WTC11 (cell line): ENCODE results near the gene MORN1. TPM values are rescaled to one million over a fixed set of nuclear protein-coding genes. Genes with fewer than 3 reads are reported as not detected.

Experiments
- ATAC-seq: fragments of 200-7000 bp; cut with Tn5 transposase; 2 replicates; pipeline ENCODE4 v1.10.0; 2021; ENCODE audit warnings: mild to moderate bottlenecking, moderate library complexity
- CTCF ChIA-PET: fragments of 300-600 bp; sonication (Branson Sonifier 250); formaldehyde crosslinking; loops from one replicate; lab custom pipeline; 2021; ENCODE audit warnings: antibody characterized with exemption; lab: Charles Lee
- POLR2A ChIA-PET: fragments of 350-600 bp; sonication (Branson Sonifier 250); formaldehyde crosslinking; loops from one replicate; lab custom pipeline; 2021; ENCODE audit warnings: antibody characterized with exemption; lab: Charles Lee
- DNase-seq: peaks from one replicate; pipeline ENCODE4 v3.0.0; 2021; ENCODE audit warnings: low spot score
- H3K27ac Mint-ChIP-seq: 2 replicates; pipeline ENCODE4 v1.8.0; 2021; ENCODE audit warnings: mixed read lengths
- H3K27me3 Mint-ChIP-seq: 2 replicates; pipeline ENCODE4 v1.8.0; 2021; ENCODE audit warnings: low read depth, mild to moderate bottlenecking, moderate library complexity, mixed read lengths
- H3K36me3 Mint-ChIP-seq: 2 replicates; pipeline ENCODE4 v1.8.0; 2021; ENCODE audit warnings: mixed read lengths
- H3K4me1 Mint-ChIP-seq: 2 replicates; pipeline ENCODE4 v1.8.0; 2022; ENCODE audit warnings: mixed read lengths
- H3K4me3 Mint-ChIP-seq: 2 replicates; pipeline ENCODE4 v1.8.0; 2021; ENCODE audit warnings: mild to moderate bottlenecking, moderate library complexity, mixed read lengths
- H3K9me3 Mint-ChIP-seq: 2 replicates; pipeline ENCODE4 v1.8.0; 2021; ENCODE audit warnings: mixed read lengths
- ARID4B ChIP-seq: sonication (generic); formaldehyde crosslinking; IDR thresholded peaks from 2 replicates; pipeline ENCODE4 v1.8.0; 2023; ENCODE audit warnings: missing genetic modification reagents, mild to moderate bottlenecking, borderline replicate concordance
- E2F5 ChIP-seq: sonication (generic); formaldehyde crosslinking; IDR thresholded peaks from 2 replicates; pipeline ENCODE4 v1.8.1; 2022; ENCODE audit warnings: mild to moderate bottlenecking, moderate library complexity, missing genetic modification reagents
- EMX1 ChIP-seq: fragments of 250-450 bp; sonication (Bioruptor Pico); IDR thresholded peaks from 2 replicates; pipeline ENCODE4 v1.8.0; 2021; ENCODE audit warnings: mild to moderate bottlenecking
- ETV6 ChIP-seq: sonication (generic); formaldehyde crosslinking; IDR thresholded peaks from 2 replicates; pipeline ENCODE4 v1.8.1; 2022; ENCODE audit warnings: mild to moderate bottlenecking, missing genetic modification reagents
- GTF2I ChIP-seq: fragments of 250-450 bp; sonication (Bioruptor Pico); conservative IDR thresholded peaks from 2 replicates; pipeline ENCODE4 v1.4.0; 2021; ENCODE audit warnings: mild to moderate bottlenecking
- PREB ChIP-seq: sonication (generic); formaldehyde crosslinking; IDR thresholded peaks from 2 replicates; pipeline ENCODE4 v1.8.1; 2022; ENCODE audit warnings: mild to moderate bottlenecking, missing genetic modification reagents, moderate library complexity, borderline replicate concordance
- SMAD3 ChIP-seq: sonication (generic); formaldehyde crosslinking; IDR thresholded peaks from 2 replicates; pipeline ENCODE4 v1.8.0; 2022; ENCODE audit warnings: missing genetic modification reagents, mild to moderate bottlenecking, borderline replicate concordance
- STAT6 ChIP-seq: sonication (generic); formaldehyde crosslinking; conservative IDR thresholded peaks from 2 replicates; pipeline ENCODE4 v1.8.1; 2023; ENCODE audit warnings: mild to moderate bottlenecking, low read depth, missing genetic modification reagents, moderate library complexity
- TCF7 ChIP-seq: sonication (generic); formaldehyde crosslinking; IDR thresholded peaks from 2 replicates; pipeline ENCODE4 v1.8.0; 2022; ENCODE audit warnings: mild to moderate bottlenecking, low read depth, missing genetic modification reagents, moderate library complexity
- ZNF138 ChIP-seq: sonication (generic); formaldehyde crosslinking; conservative IDR thresholded peaks from 2 replicates; pipeline ENCODE4 v1.8.1; 2022; ENCODE audit warnings: mild to moderate bottlenecking, moderate library complexity, missing genetic modification reagents
- ZNF317 ChIP-seq: sonication (generic); formaldehyde crosslinking; IDR thresholded peaks from 2 replicates; pipeline ENCODE4 v1.8.1; 2023; ENCODE audit warnings: low read depth, mild to moderate bottlenecking, moderate library complexity, missing genetic modification reagents, borderline replicate concordance
- ZNF671 ChIP-seq: fragments of 250-450 bp; sonication (Bioruptor Pico); IDR thresholded peaks from 2 replicates; pipeline ENCODE4 v1.8.0; 2021; ENCODE audit warnings: mild to moderate bottlenecking
- total RNA-seq: library from RNA; stranded (reverse); gene quantifications from 3 replicates; pipeline ENCODE4 v1.2.3, GENCODE V29; 2021
- TF ChIP-seq, protein P1 (sequence below): fragments of 250-450 bp; sonication (Bioruptor Pico); IDR thresholded peaks from 2 replicates; pipeline ENCODE4 v2.1.2; 2022; ENCODE audit warnings: mild to moderate bottlenecking, moderate library complexity
- TF ChIP-seq, protein P2 (sequence below): sonication (generic); formaldehyde crosslinking; IDR thresholded peaks from 2 replicates; pipeline ENCODE4 v1.8.1; 2023; ENCODE audit warnings: mild to moderate bottlenecking, missing genetic modification reagents, borderline replicate concordance

Gene MORN1
- total RNA-seq, 1 experiment from 2014 or later: 14.5 TPM

DNA sequence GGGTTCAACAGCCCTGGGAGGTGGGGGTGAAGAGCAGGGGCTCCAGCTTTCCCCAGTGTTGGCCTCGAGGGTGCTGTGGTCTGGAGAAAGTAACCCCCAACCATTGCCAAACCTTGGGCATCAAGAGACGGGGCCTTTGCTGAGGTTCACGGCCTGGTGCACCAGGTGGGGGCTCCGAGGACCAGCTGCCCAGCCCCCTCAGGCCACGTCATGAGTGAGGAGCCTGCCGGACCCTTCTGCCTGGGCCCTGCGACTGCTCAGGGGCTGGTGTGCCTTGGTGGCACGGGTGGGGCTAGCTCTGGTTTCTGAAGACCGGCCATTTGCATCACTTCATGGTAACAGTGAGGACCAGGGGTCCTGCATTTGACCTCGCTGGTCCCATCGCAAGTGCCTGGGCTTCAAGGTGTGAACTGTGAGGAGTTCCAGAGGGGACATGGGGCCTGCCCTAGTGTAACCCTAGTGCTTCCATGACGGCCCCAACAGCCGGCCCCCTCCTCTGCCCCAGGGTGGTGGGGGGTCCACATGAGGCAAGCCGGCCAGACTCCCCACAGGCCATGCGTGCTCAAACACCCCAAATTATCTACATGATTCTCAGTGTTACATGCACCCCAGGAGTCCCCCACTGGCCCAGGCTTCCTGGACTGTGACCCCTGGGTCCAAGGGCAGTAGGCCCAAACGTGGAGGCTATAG, 13.5 kb downstream of the MORN1 start:
- H3K4me3 Mint-ChIP-seq: no peak overlapping the region
- CTCF ChIA-PET: interaction anchor here (1.6 to 1.7 kb wide), 2 partner anchors 178 to 183 kb away, joined by 5 to 6 read pairs; partner anchors contain the start of gene FAAP20
- H3K4me1 Mint-ChIP-seq: no peaks in the 10 kb centered on the region
- H3K27me3 Mint-ChIP-seq: no peaks in the 10 kb centered on the region
- POLR2A ChIA-PET: interaction anchor here (0.9 kb wide), 1 partner anchor 183 kb away, joined by 3 read pairs; the partner anchor contains the start of gene FAAP20
- H3K36me3 Mint-ChIP-seq: no peaks in the 10 kb centered on the region
- ATAC-seq (no peak), DNase-seq (no peak)
- no peaks in the 10 kb centered on the region for H3K9me3 Mint-ChIP-seq
- TF ChIP-seq ZNF138 (CRISPR knock-in tag) (no peak), ETV6 (CRISPR knock-in tag) (no peak)
- H3K27ac Mint-ChIP-seq: no peak overlapping the region

DNA sequence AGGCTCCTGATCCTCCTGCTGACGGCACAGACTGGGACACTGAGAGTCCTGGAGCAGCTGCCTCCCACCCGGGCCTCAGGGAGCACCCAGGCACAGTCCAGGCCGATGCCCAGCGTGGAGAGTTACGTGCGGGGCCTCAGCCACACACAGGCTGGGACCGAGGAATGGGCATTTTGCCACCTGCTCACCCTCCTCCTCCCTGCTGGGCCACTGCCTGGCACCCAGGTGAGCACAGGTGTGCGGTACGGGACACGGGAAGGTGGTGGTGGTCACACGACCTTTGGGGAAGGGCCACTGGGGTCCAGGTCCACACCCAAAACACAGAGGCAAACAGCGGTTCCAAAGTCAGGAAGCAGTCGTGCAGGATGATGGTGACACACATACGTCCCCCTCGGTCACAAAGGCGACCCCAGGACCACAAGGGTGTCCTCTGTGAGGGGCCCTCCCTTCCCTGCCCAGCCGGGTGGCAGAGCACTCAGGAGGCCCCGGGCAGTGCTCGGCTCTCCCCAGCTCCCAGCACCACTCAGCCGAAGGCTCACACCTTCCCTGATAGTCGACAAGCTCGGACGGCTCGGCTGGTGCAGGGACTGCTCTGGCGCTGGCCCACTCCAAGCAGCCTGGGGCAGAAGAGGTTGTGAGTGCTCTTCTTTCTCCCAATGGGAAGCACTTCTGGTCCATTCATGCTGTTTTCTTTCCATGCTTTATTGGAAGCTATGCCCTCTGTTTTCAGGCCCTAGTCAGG, 14.3 kb downstream of the MORN1 start:
- POLR2A ChIA-PET: no interaction called here
- DNase-seq (no peak), ATAC-seq (no peak)
- Mint-ChIP-seq H3K4me1 (no peaks in the 10 kb centered on the region), H3K27me3 (no peaks in the 10 kb centered on the region), H3K4me3 (no peak overlapping the region), H3K27ac (no peak overlapping the region), H3K36me3 (no peaks in the 10 kb centered on the region), H3K9me3 (no peaks in the 10 kb centered on the region)
- CTCF ChIA-PET: interaction anchor here (0.5 to 1.6 kb wide), 2 partner anchors 182 to 747 kb away, joined by 6 to 9 read pairs; partner anchors contain the start of gene FAAP20
- no peak for TF ChIP-seq EMX1
- no peak for TF ChIP-seq ARID4B
- no peak for TF ChIP-seq ZNF671
- TF ChIP-seq, protein P1, sequence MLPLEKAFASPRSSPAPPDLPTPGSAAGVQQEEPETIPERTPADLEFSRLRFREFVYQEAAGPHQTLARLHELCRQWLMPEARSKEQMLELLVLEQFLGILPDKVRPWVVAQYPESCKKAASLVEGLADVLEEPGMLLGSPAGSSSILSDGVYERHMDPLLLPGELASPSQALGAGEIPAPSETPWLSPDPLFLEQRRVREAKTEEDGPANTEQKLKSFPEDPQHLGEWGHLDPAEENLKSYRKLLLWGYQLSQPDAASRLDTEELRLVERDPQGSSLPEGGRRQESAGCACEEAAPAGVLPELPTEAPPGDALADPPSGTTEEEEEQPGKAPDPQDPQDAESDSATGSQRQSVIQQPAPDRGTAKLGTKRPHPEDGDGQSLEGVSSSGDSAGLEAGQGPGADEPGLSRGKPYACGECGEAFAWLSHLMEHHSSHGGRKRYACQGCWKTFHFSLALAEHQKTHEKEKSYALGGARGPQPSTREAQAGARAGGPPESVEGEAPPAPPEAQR (CRISPR knock-in tag): no peak
- no peak for TF ChIP-seq PREB (CRISPR knock-in tag)
- TF ChIP-seq SMAD3 (CRISPR knock-in tag): no peak
- TF ChIP-seq, protein P2, sequence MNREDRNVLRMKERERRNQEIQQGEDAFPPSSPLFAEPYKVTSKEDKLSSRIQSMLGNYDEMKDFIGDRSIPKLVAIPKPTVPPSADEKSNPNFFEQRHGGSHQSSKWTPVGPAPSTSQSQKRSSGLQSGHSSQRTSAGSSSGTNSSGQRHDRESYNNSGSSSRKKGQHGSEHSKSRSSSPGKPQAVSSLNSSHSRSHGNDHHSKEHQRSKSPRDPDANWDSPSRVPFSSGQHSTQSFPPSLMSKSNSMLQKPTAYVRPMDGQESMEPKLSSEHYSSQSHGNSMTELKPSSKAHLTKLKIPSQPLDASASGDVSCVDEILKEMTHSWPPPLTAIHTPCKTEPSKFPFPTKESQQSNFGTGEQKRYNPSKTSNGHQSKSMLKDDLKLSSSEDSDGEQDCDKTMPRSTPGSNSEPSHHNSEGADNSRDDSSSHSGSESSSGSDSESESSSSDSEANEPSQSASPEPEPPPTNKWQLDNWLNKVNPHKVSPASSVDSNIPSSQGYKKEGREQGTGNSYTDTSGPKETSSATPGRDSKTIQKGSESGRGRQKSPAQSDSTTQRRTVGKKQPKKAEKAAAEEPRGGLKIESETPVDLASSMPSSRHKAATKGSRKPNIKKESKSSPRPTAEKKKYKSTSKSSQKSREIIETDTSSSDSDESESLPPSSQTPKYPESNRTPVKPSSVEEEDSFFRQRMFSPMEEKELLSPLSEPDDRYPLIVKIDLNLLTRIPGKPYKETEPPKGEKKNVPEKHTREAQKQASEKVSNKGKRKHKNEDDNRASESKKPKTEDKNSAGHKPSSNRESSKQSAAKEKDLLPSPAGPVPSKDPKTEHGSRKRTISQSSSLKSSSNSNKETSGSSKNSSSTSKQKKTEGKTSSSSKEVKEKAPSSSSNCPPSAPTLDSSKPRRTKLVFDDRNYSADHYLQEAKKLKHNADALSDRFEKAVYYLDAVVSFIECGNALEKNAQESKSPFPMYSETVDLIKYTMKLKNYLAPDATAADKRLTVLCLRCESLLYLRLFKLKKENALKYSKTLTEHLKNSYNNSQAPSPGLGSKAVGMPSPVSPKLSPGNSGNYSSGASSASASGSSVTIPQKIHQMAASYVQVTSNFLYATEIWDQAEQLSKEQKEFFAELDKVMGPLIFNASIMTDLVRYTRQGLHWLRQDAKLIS (CRISPR knock-in tag): no peak
- TF ChIP-seq STAT6 (CRISPR knock-in tag): no peak
- no peak for TF ChIP-seq GTF2I (CRISPR knock-in tag)
- no peak for TF ChIP-seq TCF7 (CRISPR knock-in tag)
- no peak for TF ChIP-seq ZNF317 (CRISPR knock-in tag)
- TF ChIP-seq E2F5 (CRISPR knock-in tag): no peak
